ENCODE data around the gene ZCCHC7.

DNA sequence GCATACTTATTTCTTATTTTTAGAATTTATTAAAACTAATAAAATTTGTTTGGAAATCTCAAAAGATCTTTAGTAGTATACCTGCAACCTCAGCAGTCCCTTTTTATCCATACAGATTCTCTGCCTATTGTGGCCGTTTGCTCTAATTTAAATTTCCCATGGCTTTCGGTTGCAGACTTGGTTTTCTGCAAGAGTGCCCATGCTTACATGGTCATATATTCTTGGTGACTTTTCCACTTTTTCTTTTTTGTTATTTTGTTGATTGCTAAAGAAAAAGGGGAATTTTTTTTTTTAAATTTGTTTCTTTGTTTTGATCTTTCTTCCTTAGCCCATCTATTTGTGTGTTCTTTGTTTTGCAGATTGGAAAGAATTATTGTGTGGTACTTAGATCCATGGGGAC is 20.6 kb downstream of the ZCCHC7 start:
- TF ChIP-seq PHF8 (conservative IDR thresholded peaks at IDR 0.05; ENCODE audit: low read depth, low read length): no peak
- TF ChIP-seq BACH1 (IDR thresholded peaks at IDR 0.05; ENCODE audit: low read length): no peak
- TF ChIP-seq CTCF (IDR thresholded peaks at IDR 0.05; ENCODE audit: control extremely low read depth in 1 of 3, insufficient read depth in 1 of 3, low read depth in 1 of 3, low read length in 3 of 3): no peak
- TF ChIP-seq, protein P1, sequence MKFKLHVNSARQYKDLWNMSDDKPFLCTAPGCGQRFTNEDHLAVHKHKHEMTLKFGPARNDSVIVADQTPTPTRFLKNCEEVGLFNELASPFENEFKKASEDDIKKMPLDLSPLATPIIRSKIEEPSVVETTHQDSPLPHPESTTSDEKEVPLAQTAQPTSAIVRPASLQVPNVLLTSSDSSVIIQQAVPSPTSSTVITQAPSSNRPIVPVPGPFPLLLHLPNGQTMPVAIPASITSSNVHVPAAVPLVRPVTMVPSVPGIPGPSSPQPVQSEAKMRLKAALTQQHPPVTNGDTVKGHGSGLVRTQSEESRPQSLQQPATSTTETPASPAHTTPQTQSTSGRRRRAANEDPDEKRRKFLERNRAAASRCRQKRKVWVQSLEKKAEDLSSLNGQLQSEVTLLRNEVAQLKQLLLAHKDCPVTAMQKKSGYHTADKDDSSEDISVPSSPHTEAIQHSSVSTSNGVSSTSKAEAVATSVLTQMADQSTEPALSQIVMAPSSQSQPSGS (IDR thresholded peaks at IDR 0.05; ENCODE audit: low read length): no peak
- no peak for TF ChIP-seq EZH2 (IDR thresholded peaks at IDR 0.05; ENCODE audit: low read depth, low read length, severe bottlenecking)
- no peak for TF ChIP-seq CHD1 (IDR thresholded peaks at IDR 0.05; ENCODE audit: low read depth, low read length)
- TF ChIP-seq YY1 (IDR thresholded peaks at IDR 0.05; ENCODE audit: low read depth, low read length): no peak
- TF ChIP-seq POLR2A (IDR thresholded peaks at IDR 0.05; ENCODE audit: control extremely low read depth in 1 of 2, low read depth in 2 of 2, low read length in 2 of 2): no peak
- TF ChIP-seq RAD21 (IDR thresholded peaks at IDR 0.05 in 1 of 2, conservative IDR thresholded peaks at IDR 0.05 in 1 of 2; ENCODE audit: low read depth in 2 of 2, low read length in 2 of 2): no peak
- TF ChIP-seq ATF3 (IDR thresholded peaks at IDR 0.05; ENCODE audit: insufficient read depth, low read depth, low read length): no peak
- TF ChIP-seq POLR2AphosphoS5 (IDR thresholded peaks at IDR 0.05; ENCODE audit: low read depth, low read length): no peak
- no peak for TF ChIP-seq SIN3A (conservative IDR thresholded peaks at IDR 0.05 in 1 of 2, IDR thresholded peaks at IDR 0.05 in 1 of 2; ENCODE audit: low read depth in 1 of 2, low read length in 2 of 2)
- TF ChIP-seq EP300 (IDR thresholded peaks at IDR 0.05; ENCODE audit: borderline replicate concordance in 1 of 2, low read depth in 2 of 2, low read length in 2 of 2): no peak
- TF ChIP-seq, protein P2, sequence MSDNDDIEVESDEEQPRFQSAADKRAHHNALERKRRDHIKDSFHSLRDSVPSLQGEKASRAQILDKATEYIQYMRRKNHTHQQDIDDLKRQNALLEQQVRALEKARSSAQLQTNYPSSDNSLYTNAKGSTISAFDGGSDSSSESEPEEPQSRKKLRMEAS (IDR thresholded peaks at IDR 0.05): no peak
